HK-2 (cell line): ENCODE data around the gene ACSL6.

Experiments used
- DNase-seq: peaks from one replicate; pipeline ENCODE4 v3.0.0-alpha.2; 2018; ENCODE audit not compliant: unreplicated experiment

The ACSL6 gene

DNA sequence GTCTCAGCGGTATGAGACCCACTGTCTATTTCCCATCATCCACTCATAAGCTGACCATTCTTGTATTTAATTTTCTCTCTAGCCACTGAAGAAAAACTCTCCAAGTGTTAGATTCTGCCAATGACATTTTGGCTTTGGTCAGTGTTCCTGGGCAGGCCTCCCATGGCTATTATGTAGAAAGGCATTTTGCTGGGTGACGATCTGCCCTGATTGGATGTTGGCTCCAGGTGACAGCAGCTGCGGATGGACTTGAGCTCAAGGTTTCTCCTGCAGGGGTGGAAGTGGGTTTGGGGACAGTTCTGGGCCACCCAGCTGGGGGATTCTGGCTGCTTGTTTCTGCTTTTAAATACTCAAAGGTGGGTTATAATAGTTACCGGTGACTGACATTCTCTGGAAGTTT lies 31.6 kb downstream of the ACSL6 start:
- no peak for DNase-seq

DNA sequence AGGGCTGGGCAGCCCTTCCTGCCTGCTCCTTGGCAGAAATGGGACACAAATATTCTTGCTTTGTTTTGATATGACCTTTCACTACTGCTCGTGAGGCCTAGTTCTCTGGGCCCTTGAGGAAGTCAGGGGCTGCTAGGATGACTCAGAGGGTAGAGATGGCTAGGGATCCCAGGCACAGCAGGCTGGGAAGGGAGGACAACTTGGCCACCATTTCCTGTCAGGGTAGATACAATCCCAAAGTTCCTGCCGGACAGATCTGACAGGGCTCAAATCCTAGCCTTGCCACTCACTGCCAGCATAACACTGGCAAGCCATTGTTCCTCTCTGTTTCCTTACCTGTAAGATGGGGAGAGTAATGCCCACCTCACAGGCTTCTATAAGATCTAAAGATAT lies 34.2 kb downstream of the ACSL6 start:
- DNase-seq = no peak

DNA sequence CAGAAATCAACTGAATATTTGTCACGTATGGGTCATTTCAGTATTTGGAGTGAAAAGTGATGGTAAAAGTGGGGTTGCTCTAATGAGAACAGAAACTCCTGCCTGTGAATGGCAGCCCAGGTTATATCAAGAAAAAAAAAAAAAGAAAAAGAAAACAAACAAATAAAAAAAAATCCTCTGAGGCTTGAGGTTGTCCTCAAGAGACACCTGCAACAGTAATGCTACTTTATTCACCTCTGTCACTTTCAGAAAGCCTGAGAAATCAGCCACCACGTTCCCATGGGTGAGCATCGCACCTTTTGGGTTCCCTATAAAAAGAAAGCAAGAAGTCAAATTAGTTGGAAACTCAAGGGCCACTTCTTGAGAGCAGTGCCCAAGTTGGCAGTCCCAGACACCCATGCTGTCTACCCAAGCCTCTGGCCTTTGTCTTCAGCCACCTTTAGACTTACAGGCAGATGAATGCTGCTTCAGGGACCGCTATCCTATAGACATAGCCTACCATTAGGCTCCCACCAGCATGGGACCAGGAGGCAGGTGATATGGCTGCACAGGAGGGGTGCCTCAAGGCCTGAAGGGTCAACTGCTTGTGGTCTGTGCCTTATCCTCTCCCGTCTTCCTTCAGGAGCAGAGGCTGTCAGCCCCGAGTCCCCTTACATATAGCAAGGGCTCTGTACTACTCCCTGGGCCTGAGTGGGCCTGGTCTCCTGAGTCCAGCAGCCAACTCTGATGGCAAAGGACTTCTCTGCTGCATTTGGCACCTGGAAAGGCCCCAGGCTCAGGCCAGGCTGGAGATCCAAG lies 34.8 kb downstream of the ACSL6 start:
- no peak for DNase-seq

DNA sequence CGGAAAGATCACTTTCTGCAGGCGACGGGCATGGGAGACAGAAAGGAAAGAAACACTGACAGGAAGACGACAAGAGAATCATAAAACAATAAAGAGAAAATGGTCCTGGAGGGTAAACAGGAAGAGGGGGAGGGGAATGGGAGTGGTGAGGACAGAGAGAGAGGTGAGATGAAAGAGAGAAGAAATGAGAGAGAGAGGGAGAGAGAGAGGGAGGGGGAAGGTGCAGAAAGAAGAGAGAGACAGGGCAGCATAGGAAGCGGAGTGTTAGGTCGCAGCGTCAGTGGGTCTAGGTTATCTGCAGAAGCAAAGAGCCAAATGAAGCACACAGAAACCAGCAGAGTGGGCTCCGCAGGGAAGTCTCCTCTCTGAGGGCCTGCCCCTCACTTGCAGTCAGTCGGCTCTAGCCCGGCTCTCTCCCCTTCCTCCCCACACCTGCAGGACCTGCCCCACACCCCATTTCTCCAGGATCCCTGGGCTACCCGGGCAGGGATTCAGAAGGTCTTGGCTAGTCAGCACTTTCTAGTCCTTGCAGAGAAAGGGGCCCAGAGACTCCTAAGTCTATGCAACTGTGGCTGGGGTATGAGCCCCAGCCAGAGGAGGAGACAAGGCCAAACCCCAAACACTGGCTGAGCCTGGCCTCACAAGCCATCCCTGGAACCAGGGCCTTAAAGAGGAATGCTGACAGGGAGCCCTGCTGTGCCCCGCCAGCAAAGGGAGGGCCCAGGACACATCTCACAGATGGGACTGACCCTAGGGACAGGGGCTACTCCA lies 36.3 kb downstream of the ACSL6 start:
- DNase-seq = no peak

DNA sequence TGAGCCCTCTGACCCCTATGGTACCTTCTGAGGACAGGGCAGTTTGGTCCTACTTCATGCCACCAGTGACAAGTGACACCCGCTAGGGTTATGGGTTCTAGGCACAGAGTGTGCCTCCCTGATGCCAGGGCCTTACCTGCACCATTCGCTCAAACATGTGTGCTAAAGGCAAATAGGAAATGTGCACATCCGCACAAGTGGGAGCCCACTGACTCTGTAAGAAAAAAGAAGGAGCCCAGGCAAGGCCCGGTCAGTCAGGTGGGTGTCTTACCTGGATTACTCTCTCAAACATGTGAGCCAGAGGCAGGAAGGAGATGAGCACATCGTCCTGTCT lies 36.9 kb downstream of the ACSL6 start:
- DNase-seq = no peak

DNA sequence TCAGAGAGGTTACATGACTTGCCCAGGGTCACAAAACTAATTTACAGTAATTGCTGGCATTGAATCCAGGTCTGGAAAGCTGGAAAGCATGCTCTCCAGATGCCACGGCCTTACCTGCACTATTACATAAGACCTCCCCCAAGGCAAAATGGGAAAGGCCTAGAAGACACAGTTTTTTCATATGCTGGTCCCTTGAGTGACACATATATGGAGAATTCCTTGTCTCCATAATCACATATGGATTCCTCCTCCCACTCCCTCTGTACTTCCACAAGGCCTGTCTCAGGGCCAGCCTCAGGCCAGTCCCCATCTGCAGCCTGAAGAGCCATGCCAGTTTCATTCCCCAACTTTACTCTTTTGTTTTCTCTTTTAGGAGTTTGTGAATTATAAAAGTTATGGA lies 37.4 kb downstream of the ACSL6 start:
- DNase-seq = no peak

DNA sequence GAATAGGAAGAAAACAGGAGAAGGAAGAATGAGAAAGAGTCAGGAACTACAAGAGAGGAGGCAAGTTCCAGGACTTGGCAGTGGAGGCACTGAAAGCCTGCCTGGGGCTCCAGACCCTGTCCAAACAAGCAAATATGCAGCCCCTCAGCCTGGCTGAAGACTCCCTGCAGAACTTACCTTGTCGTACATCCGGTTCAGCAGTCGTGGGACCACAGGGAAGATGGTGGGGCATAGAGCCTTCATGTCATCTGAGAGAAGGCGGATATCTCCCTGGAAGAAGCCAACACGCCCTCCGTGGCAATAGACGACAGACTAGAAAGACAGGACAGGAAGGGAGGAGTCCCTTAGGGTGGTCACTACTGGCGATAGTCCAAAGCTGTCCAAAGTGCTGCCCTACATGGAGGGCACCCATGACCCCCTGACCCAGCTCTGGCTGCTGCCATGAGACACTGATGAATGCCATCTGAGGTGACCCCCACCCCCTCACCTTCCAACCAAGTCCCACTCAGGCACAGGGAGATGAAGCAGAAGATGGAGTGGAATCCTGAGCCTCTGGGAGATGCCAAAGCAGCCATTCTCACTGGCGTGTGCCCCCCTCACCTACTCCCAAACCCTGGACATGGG lies 38.3 kb downstream of the ACSL6 start:
- no peak for DNase-seq

GRCh38 chr5:131968396-131968954 lies 43.0 kb downstream of the ACSL6 start:
- DNase-seq = no peak

DNA sequence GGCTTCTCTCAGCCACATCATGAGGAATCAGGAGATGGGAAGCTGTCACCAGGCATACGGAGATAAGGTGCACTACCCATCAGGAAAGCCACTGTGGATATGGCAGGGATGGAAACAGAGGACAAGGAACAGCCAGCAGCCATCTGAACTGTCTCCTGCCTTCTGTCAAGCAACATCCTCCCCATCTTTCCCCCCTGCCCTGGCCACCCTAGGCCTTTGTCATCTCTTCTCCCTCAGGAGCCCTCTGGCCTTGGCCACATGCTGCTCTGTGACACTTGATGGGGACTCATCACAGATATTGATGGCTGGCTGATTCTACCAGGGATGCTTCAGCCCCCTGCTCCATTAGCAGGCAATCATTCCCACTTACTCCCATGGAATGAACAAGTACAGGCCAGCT lies 44.9 kb downstream of the ACSL6 start:
- no peak for DNase-seq

GRCh38 chr5:131965826-131966415 lies 45.5 kb downstream of the ACSL6 start:
- no peak for DNase-seq

- DNase-seq = no peak
Observed at GRCh38 chr5:131959906-131960305, 51.6 kb downstream of the ACSL6 start.

GRCh38 chr5:131959136-131959535 lies 52.3 kb downstream of the ACSL6 start:
- no peak for DNase-seq

DNA sequence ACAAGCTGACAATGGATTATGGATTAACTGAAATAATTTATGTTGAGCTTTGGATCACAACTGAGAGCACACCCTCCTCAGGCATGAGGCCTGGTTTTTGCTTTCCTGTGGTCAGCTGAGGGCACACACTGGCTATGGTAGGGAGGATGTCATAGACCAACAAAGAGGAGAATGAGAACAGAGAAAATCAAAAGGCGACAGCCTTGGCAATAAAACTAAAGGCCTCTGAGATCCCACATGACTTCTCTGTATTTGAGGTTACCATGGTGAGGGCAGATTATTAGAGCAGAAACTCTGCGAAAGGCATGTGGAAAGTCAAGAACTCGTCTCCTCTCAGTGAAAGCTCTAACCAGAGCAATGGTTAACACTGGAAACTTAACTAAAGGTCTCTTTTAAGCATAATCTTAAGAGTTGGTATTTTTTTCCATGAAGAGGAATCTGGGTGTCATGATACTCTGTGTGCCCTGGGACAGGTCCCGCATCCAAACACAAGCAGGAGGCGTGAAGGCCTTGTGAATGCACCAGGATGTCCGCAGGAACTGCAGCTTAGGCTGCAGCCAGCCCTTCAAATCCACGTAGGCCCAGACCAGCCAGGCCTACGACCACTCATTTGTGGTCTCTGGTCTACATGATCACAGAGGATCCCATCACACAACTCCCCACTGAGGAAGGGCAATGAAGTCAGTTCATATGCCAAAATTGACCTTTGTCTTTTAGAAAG lies 53.6 kb downstream of the ACSL6 start:
- no peak for DNase-seq

DNA sequence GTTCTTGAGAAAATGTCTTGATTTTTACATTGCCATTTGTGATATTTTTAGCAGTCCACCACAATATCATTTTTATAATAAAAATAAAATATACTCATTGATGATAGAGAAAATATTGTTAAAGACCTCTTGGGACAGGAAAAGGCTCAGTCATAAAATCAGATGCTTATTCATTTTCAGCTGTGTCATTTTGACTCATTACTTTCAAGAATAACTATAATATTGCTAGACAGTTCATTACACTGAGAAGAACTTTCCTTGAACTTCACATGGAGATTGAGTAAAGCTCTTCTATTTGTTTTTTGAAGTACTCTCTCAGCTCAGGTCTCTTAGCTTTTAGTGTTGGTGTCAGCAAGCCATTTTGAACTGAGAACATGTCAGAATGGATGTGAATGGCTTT lies 57.5 kb downstream of the ACSL6 start:
- no peak for DNase-seq

GRCh38 chr5:131952301-131952857 lies 59.1 kb downstream of the ACSL6 start:
- no peak for DNase-seq

GRCh38 chr5:131950706-131951105 lies 60.8 kb downstream of the ACSL6 start:
- DNase-seq = no peak

DNA sequence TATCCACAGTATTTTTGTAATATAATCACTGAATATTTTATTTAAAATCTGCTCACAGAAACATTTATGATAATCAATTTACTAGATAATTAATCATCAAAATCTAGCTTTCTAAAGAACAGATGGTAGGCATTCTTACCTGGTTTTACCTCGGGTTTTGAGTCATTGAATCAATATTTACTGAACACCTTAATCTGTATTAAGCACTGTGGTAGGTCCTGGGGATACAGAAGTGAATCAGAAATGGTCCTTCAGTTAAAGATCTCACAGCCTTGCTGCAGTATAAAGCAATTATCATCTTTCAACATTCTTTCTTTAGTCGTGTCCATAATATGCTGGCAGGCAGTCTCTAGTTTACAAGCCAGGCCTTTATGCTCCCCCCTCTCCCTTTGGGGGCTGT lies 64.0 kb downstream of the ACSL6 start:
- DNase-seq = no peak

- no peak for DNase-seq
Observed at GRCh38 chr5:131945551-131946168, 65.8 kb downstream of the ACSL6 start, which contains the start of gene MEIKIN. Gene MEIKIN, minus strand, starts transcription at chr5:131945663. Its CDS starts 158 bp downstream, at chr5:131945505.

DNA sequence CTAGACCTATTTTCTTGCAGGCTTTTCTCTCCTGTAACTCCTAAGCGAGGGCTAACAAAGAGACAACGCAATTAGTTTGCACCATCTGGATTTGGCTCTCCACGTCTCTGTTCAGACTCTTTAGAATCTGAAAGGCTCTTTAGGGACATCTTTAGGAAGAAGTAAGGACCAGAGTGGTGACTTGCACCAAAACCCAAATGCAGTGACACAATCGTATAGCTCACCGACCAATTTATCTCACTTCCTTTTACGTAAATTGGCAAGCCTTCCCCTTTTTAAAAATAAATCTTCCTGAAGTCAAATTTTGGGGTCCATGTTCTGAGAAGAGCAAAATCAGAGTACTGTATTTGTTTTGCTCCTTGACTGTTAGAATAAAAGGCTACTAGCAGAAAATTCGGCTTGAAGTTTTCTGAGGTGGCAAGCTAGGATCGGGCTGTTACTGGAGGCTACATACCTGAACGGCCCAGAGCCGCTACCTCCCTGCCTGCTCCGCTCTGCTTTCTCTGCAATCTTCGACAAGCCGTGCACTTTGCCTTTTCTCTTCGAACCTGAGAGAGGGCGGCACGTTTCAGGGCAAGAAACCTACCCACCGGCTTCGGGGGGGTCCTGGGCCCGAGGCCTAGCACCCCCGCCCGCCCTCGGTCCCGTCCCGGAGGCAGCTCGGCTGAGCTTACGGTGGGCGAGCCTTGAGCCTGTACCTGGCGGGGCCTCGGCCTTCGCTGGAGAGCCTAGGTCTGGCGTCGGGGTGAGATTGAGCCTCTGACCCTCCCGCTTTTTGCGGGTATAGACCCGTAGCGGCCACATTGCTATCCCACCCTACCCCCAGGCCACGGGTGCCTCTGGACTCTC lies 66.5 kb downstream of the ACSL6 start:
- DNase-seq = no peak

- no peak for DNase-seq
Observed at GRCh38 chr5:131943916-131944315, 67.5 kb downstream of the ACSL6 start.
